Subcutaneous adipose tissue (tissue), 4 donors: ENCODE measurements around the gene FNDC3A. TPM values are rescaled to one million over a fixed set of nuclear protein-coding genes. Genes with fewer than 3 reads are reported as not detected.

ENCODE experiments used
- CTCF ChIP-seq: fragments of 450-650 bp; IDR thresholded peaks from one replicate; pipeline ENCODE4 v1.5.1; 2016; ENCODE audit warnings: low read depth, mild to moderate bottlenecking, control low read depth, antibody characterized with exemption, moderate library complexity
- total RNA-seq, 4 donors: library from RNA; depleted of rRNA; stranded (reverse); fragments of >200 nt; gene quantifications; one replicate each; pipeline ENCODE4 v1.1.0, GENCODE V29; 2016

FNDC3A gene
- total RNA-seq, 4 donors from 2014 or later = 30.1 to 61.2 (median 47.2) TPM

GRCh38 chr13:49066856-49067255 is 91.1 kb downstream of the FNDC3A start:
- no peak for TF ChIP-seq CTCF

- TF ChIP-seq CTCF = no peak
Observed at GRCh38 chr13:49071341-49071937, 95.7 kb downstream of the FNDC3A start.

GRCh38 chr13:49082653-49083536 is 107.2 kb downstream of the FNDC3A start:
- no peak for TF ChIP-seq CTCF

GRCh38 chr13:49084961-49085360 is 109.2 kb downstream of the FNDC3A start:
- TF ChIP-seq CTCF = no peak

GRCh38 chr13:49086722-49087121 is 111.0 kb downstream of the FNDC3A start:
- TF ChIP-seq CTCF = no peak

GRCh38 chr13:49093376-49093775 is 117.7 kb downstream of the FNDC3A start:
- TF ChIP-seq CTCF = no peak

GRCh38 chr13:49097374-49097773 is 121.7 kb downstream of the FNDC3A start:
- TF ChIP-seq CTCF = no peak
